ENCODE results near the gene MEGF11.

Gene MEGF11

GRCh38 chr15:66198757-66199156 is 54.8 kb downstream of the MEGF11 start:
- Histone ChIP-seq H3K9ac (ENCODE audit: low read length) (no peak overlapping the region), H3K27me3 (replicated peaks; ENCODE audit: control insufficient read depth, insufficient read depth, low read length) (peaks cover 38% of the 10 kb centered on the region), H3K4me3 (ENCODE audit: low read length) (no peak overlapping the region), H3K4me1 (ENCODE audit: control insufficient read depth, insufficient read depth, low read length) (no peaks in the 10 kb centered on the region), H3K36me3 (ENCODE audit: control insufficient read depth, insufficient read depth, low read length, severe bottlenecking) (no peaks in the 10 kb centered on the region), H3K9me3 (ENCODE audit: control insufficient read depth, low read length) (no peaks in the 10 kb centered on the region)
- no peak for DNase-seq (ENCODE audit: low read depth)

GRCh38 chr15:66196602-66197001 is 56.9 kb downstream of the MEGF11 start:
- Histone ChIP-seq H3K36me3 (ENCODE audit: control insufficient read depth, insufficient read depth, low read length, severe bottlenecking) (no peaks in the 10 kb centered on the region), H3K9ac (ENCODE audit: low read length) (no peak overlapping the region), H3K27me3 (replicated peaks; ENCODE audit: control insufficient read depth, insufficient read depth, low read length) (peaks cover 25% of the 10 kb centered on the region), H3K9me3 (ENCODE audit: control insufficient read depth, low read length) (no peaks in the 10 kb centered on the region), H3K4me1 (ENCODE audit: control insufficient read depth, insufficient read depth, low read length) (no peaks in the 10 kb centered on the region), H3K4me3 (ENCODE audit: low read length) (no peak overlapping the region)
- no peak for DNase-seq (ENCODE audit: low read depth)

GRCh38 chr15:66195621-66196230 is 57.8 kb downstream of the MEGF11 start:
- Histone ChIP-seq H3K4me3 (ENCODE audit: low read length) (no peak overlapping the region), H3K36me3 (ENCODE audit: control insufficient read depth, insufficient read depth, low read length, severe bottlenecking) (no peaks in the 10 kb centered on the region), H3K4me1 (ENCODE audit: control insufficient read depth, insufficient read depth, low read length) (no peaks in the 10 kb centered on the region), H3K27me3 (replicated peaks; ENCODE audit: control insufficient read depth, insufficient read depth, low read length) (peaks cover 22% of the 10 kb centered on the region), H3K9ac (ENCODE audit: low read length) (no peak overlapping the region), H3K9me3 (ENCODE audit: control insufficient read depth, low read length) (no peaks in the 10 kb centered on the region)
- DNase-seq (ENCODE audit: low read depth): no peak

GRCh38 chr15:66193066-66193465 is 60.5 kb downstream of the MEGF11 start:
- DNase-seq (ENCODE audit: low read depth): no peak
- H3K9me3 ChIP-seq (ENCODE audit: control insufficient read depth, low read length): no peaks in the 10 kb centered on the region
- H3K9ac ChIP-seq (ENCODE audit: low read length): no peak overlapping the region
- no peaks in the 10 kb centered on the region for H3K4me1 ChIP-seq (ENCODE audit: control insufficient read depth, insufficient read depth, low read length)
- peaks cover 26% of the 10 kb centered on the region for H3K27me3 ChIP-seq (replicated peaks; ENCODE audit: control insufficient read depth, insufficient read depth, low read length)
- no peak overlapping the region for H3K4me3 ChIP-seq (ENCODE audit: low read length)
- H3K36me3 ChIP-seq (ENCODE audit: control insufficient read depth, insufficient read depth, low read length, severe bottlenecking): no peaks in the 10 kb centered on the region

GRCh38 chr15:66190746-66191145 is 62.8 kb downstream of the MEGF11 start:
- DNase-seq (ENCODE audit: low read depth): no peak
- H3K27me3 ChIP-seq (replicated peaks; ENCODE audit: control insufficient read depth, insufficient read depth, low read length): peaks cover 38% of the 10 kb centered on the region
- H3K9me3 ChIP-seq (ENCODE audit: control insufficient read depth, low read length): no peaks in the 10 kb centered on the region
- H3K4me3 ChIP-seq (ENCODE audit: low read length): no peak overlapping the region
- H3K9ac ChIP-seq (ENCODE audit: low read length): no peak overlapping the region
- peaks cover 6% of the 10 kb centered on the region for H3K4me1 ChIP-seq (ENCODE audit: control insufficient read depth, insufficient read depth, low read length)
- no peaks in the 10 kb centered on the region for H3K36me3 ChIP-seq (ENCODE audit: control insufficient read depth, insufficient read depth, low read length, severe bottlenecking)

GRCh38 chr15:66189291-66189690 is 64.3 kb downstream of the MEGF11 start:
- no peaks in the 10 kb centered on the region for H3K9me3 ChIP-seq (ENCODE audit: control insufficient read depth, low read length)
- peaks cover 46% of the 10 kb centered on the region for H3K27me3 ChIP-seq (replicated peaks; ENCODE audit: control insufficient read depth, insufficient read depth, low read length)
- H3K4me1 ChIP-seq (ENCODE audit: control insufficient read depth, insufficient read depth, low read length): peaks cover 16% of the 10 kb centered on the region
- H3K36me3 ChIP-seq (ENCODE audit: control insufficient read depth, insufficient read depth, low read length, severe bottlenecking): no peaks in the 10 kb centered on the region
- no peak for DNase-seq (ENCODE audit: low read depth)
- H3K4me3 ChIP-seq (ENCODE audit: low read length): no peak overlapping the region
- H3K9ac ChIP-seq (ENCODE audit: low read length): no peak overlapping the region

GRCh38 chr15:66188464-66188863 is 65.1 kb downstream of the MEGF11 start:
- Histone ChIP-seq H3K9ac (ENCODE audit: low read length) (no peak overlapping the region), H3K4me1 (ENCODE audit: control insufficient read depth, insufficient read depth, low read length) (peaks cover 16% of the 10 kb centered on the region), H3K9me3 (ENCODE audit: control insufficient read depth, low read length) (no peaks in the 10 kb centered on the region), H3K4me3 (ENCODE audit: low read length) (no peak overlapping the region), H3K27me3 (replicated peaks; ENCODE audit: control insufficient read depth, insufficient read depth, low read length) (peaks cover 54% of the 10 kb centered on the region), H3K36me3 (ENCODE audit: control insufficient read depth, insufficient read depth, low read length, severe bottlenecking) (no peaks in the 10 kb centered on the region)
- DNase-seq (ENCODE audit: low read depth): no peak

- no peak for DNase-seq (ENCODE audit: low read depth)
- Histone ChIP-seq H3K27me3 (replicated peaks; ENCODE audit: control insufficient read depth, insufficient read depth, low read length) (peaks cover 61% of the 10 kb centered on the region), H3K36me3 (ENCODE audit: control insufficient read depth, insufficient read depth, low read length, severe bottlenecking) (no peaks in the 10 kb centered on the region), H3K9me3 (ENCODE audit: control insufficient read depth, low read length) (no peaks in the 10 kb centered on the region), H3K4me3 (ENCODE audit: low read length) (no peak overlapping the region), H3K9ac (ENCODE audit: low read length) (no peak overlapping the region), H3K4me1 (ENCODE audit: control insufficient read depth, insufficient read depth, low read length) (peaks cover 16% of the 10 kb centered on the region)
Observed at GRCh38 chr15:66187271-66187670, 66.3 kb downstream of the MEGF11 start.

- no peak for DNase-seq (ENCODE audit: low read depth)
- no peaks in the 10 kb centered on the region for H3K36me3 ChIP-seq (ENCODE audit: control insufficient read depth, insufficient read depth, low read length, severe bottlenecking)
- H3K9ac ChIP-seq (ENCODE audit: low read length): no peak overlapping the region
- peaks cover 71% of the 10 kb centered on the region for H3K27me3 ChIP-seq (replicated peaks; ENCODE audit: control insufficient read depth, insufficient read depth, low read length)
- H3K9me3 ChIP-seq (ENCODE audit: control insufficient read depth, low read length): no peaks in the 10 kb centered on the region
- peaks cover 16% of the 10 kb centered on the region for H3K4me1 ChIP-seq (ENCODE audit: control insufficient read depth, insufficient read depth, low read length)
- no peak overlapping the region for H3K4me3 ChIP-seq (ENCODE audit: low read length)
Observed at GRCh38 chr15:66186049-66186825, 67.3 kb downstream of the MEGF11 start.

- H3K9me3 ChIP-seq (ENCODE audit: control insufficient read depth, low read length): no peaks in the 10 kb centered on the region
- no peak overlapping the region for H3K4me3 ChIP-seq (ENCODE audit: low read length)
- peak; percentile 31 for DNase-seq (ENCODE audit: low read depth)
- no peak overlapping the region for H3K9ac ChIP-seq (ENCODE audit: low read length)
- peaks cover 16% of the 10 kb centered on the region for H3K4me1 ChIP-seq (ENCODE audit: control insufficient read depth, insufficient read depth, low read length)
- peaks cover 73% of the 10 kb centered on the region for H3K27me3 ChIP-seq (replicated peaks; ENCODE audit: control insufficient read depth, insufficient read depth, low read length)
- no peaks in the 10 kb centered on the region for H3K36me3 ChIP-seq (ENCODE audit: control insufficient read depth, insufficient read depth, low read length, severe bottlenecking)
Observed at GRCh38 chr15:66184936-66185790, 68.4 kb downstream of the MEGF11 start.

GRCh38 chr15:66184492-66184891 is 69.1 kb downstream of the MEGF11 start:
- Histone ChIP-seq H3K4me3 (ENCODE audit: low read length) (no peak overlapping the region), H3K36me3 (ENCODE audit: control insufficient read depth, insufficient read depth, low read length, severe bottlenecking) (no peaks in the 10 kb centered on the region), H3K9me3 (ENCODE audit: control insufficient read depth, low read length) (no peaks in the 10 kb centered on the region), H3K4me1 (ENCODE audit: control insufficient read depth, insufficient read depth, low read length) (peaks cover 20% of the 10 kb centered on the region), H3K9ac (ENCODE audit: low read length) (no peak overlapping the region), H3K27me3 (replicated peaks; ENCODE audit: control insufficient read depth, insufficient read depth, low read length) (peaks cover 76% of the 10 kb centered on the region)
- no peak for DNase-seq (ENCODE audit: low read depth)
